A673 (cell line): Measurements from ENCODE around the gene HOXD3.

Experiments used
- CTCF ChIP-seq: fragments of 300-800, 200-600 bp; sonication (generic); conservative IDR thresholded peaks from 2 replicates; pipeline ENCODE4 v1.5.1; 2017; ENCODE audit warnings: low read depth, mild to moderate bottlenecking, antibody characterized with exemption, low read length, moderate library complexity, mixed read lengths
- EZH2 ChIP-seq: fragments of 200-600 bp; sonication (generic); IDR thresholded peaks from 2 replicates; pipeline ENCODE4 v1.6.1; 2017; ENCODE audit warnings: borderline replicate concordance, low read depth, mild to moderate bottlenecking, mixed read lengths, antibody characterized with exemption, low read length; ENCODE audit not compliant: poor library complexity, severe bottlenecking

DNA sequence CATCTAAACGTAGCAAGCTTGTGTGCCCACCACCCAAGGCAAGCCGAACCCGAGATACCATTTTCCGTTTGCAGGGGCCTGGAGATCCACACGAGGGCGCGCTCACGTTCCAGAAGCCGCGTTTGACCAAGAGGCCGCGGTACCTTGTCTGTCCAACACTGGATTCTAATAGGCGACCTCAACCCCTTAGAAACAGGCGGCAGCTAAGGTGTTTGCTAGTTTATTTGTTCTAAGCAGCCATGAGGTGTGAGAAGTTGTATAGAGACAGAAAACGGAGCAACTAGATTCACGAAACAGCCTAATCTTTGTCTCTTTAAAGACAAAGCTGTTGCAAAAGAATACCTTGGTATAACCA is 45.8 kb upstream of the HOXD3 start:
- TF ChIP-seq EZH2 (no peak), CTCF (peak; percentile 96)
